ENCODE results near the gene SORCS3.

The SORCS3 gene

DNA sequence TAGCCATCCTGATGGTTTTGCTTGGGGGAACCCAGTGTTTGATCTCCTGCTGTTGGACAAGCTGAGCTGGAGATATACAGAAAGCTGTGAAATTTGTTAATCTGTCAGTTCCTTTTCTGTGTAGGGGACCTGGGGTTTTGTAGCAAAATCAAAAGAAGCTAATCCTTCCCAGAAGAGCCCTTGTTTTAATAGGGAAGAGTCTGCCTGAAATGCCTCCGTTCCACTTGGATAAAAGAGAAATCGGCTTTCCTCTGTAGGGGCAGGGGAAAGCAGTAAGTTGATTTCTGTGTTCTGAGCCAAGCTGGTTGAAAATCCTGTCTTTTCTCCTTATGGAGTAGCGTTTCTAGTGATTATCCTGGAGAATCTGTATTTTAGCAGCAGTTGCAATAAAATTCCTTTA is 472.6 kb downstream of the SORCS3 start:
- POLR2A ChIA-PET = no interaction called here

GRCh38 chr10:105121743-105122142 is 480.7 kb downstream of the SORCS3 start:
- no peak for DNase-seq (ENCODE audit: low read depth, low spot score)
- POLR2A ChIA-PET = no interaction called here
- TF ChIP-seq, protein P1, sequence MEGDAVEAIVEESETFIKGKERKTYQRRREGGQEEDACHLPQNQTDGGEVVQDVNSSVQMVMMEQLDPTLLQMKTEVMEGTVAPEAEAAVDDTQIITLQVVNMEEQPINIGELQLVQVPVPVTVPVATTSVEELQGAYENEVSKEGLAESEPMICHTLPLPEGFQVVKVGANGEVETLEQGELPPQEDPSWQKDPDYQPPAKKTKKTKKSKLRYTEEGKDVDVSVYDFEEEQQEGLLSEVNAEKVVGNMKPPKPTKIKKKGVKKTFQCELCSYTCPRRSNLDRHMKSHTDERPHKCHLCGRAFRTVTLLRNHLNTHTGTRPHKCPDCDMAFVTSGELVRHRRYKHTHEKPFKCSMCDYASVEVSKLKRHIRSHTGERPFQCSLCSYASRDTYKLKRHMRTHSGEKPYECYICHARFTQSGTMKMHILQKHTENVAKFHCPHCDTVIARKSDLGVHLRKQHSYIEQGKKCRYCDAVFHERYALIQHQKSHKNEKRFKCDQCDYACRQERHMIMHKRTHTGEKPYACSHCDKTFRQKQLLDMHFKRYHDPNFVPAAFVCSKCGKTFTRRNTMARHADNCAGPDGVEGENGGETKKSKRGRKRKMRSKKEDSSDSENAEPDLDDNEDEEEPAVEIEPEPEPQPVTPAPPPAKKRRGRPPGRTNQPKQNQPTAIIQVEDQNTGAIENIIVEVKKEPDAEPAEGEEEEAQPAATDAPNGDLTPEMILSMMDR (IDR thresholded peaks at IDR 0.05; ENCODE audit: insufficient read depth, low read length, missing control alignments) = no peak
- CTCF ChIA-PET = interaction anchor here (0.6 kb wide), 1 partner anchor 296 kb away, joined by 3 read pairs; no protein-coding TSS in a partner anchor
- no peak overlapping the region for H3K4me3 ChIP-seq (ENCODE audit: low read depth, low read length)

More for the DNA sequence above, 472.6 kb downstream of the SORCS3 start:
- CTCF ChIA-PET = no interaction called here
- DNase-seq (ENCODE audit: low read depth, low spot score) = no peak
- no peak overlapping the region for H3K4me3 ChIP-seq (ENCODE audit: low read depth, low read length)
- TF ChIP-seq, protein P1 (IDR thresholded peaks at IDR 0.05; ENCODE audit: insufficient read depth, low read length, missing control alignments) = no peak

DNA sequence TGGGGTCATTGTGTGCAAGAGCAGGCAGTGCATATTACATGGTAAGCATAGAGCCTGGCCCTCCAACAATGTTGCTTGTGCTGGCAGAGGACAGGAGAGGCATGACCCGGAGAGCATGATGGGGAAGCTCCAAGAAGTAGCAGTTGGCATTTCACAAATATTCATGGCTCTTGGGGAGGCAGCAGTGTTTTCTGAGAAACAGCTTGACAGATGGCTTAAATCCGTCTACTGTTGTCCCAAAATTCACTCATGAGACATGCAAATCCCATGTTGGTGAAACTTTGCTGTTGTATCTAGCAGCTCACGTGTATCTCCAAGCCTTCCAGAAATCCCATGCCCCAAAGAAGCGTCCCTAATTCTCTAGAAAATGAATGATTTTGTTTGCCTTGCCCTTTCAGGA is 487.0 kb downstream of the SORCS3 start:
- CTCF ChIA-PET = no interaction called here
- no peak overlapping the region for H3K4me3 ChIP-seq (ENCODE audit: low read depth, low read length)

GRCh38 chr10:105138358-105138757 is 497.3 kb downstream of the SORCS3 start:
- TF ChIP-seq, protein P1 (IDR thresholded peaks at IDR 0.05; ENCODE audit: insufficient read depth, low read length, missing control alignments) = no peak

More for the DNA sequence above, 487.0 kb downstream of the SORCS3 start:
- TF ChIP-seq, protein P1 (IDR thresholded peaks at IDR 0.05; ENCODE audit: insufficient read depth, low read length, missing control alignments) = no peak
- POLR2A ChIA-PET = no interaction called here
- no peak for DNase-seq (ENCODE audit: low read depth, low spot score)

GRCh38 chr10:105139363-105139896 is 498.3 kb downstream of the SORCS3 start:
- ChIA-PET CTCF (no interaction called here), POLR2A (no interaction called here)
- no peak for DNase-seq (ENCODE audit: low read depth, low spot score)
- TF ChIP-seq, protein P1 (IDR thresholded peaks at IDR 0.05; ENCODE audit: insufficient read depth, low read length, missing control alignments) = no peak
- no peak overlapping the region for H3K4me3 ChIP-seq (ENCODE audit: low read depth, low read length)

More at GRCh38 chr10:105138358-105138757, 497.3 kb downstream of the SORCS3 start:
- CTCF ChIA-PET = no interaction called here
- POLR2A ChIA-PET = no interaction called here
- no peak overlapping the region for H3K4me3 ChIP-seq (ENCODE audit: low read depth, low read length)
- DNase-seq (ENCODE audit: low read depth, low spot score) = no peak

GRCh38 chr10:105140600-105140999 is 499.5 kb downstream of the SORCS3 start:
- ChIA-PET CTCF (no interaction called here), POLR2A (no interaction called here)
- no peak for DNase-seq (ENCODE audit: low read depth, low spot score)
- no peak overlapping the region for H3K4me3 ChIP-seq (ENCODE audit: low read depth, low read length)
- TF ChIP-seq, protein P1 (IDR thresholded peaks at IDR 0.05; ENCODE audit: insufficient read depth, low read length, missing control alignments) = no peak

All from AG04449 (cell line).